ENCODE measurements around the gene COMMD1. TPM values are rescaled to one million over a fixed set of nuclear protein-coding genes. Genes with fewer than 3 reads are reported as not detected.
"Not testable (repeated sequence)": the region's sequence is repeated elsewhere in the genome, so short reads cannot be mapped to it uniquely, and the experiment has no call there.

The COMMD1 gene
- total RNA-seq, 1 experiment from 2014 or later = 75.8 TPM

DNA sequence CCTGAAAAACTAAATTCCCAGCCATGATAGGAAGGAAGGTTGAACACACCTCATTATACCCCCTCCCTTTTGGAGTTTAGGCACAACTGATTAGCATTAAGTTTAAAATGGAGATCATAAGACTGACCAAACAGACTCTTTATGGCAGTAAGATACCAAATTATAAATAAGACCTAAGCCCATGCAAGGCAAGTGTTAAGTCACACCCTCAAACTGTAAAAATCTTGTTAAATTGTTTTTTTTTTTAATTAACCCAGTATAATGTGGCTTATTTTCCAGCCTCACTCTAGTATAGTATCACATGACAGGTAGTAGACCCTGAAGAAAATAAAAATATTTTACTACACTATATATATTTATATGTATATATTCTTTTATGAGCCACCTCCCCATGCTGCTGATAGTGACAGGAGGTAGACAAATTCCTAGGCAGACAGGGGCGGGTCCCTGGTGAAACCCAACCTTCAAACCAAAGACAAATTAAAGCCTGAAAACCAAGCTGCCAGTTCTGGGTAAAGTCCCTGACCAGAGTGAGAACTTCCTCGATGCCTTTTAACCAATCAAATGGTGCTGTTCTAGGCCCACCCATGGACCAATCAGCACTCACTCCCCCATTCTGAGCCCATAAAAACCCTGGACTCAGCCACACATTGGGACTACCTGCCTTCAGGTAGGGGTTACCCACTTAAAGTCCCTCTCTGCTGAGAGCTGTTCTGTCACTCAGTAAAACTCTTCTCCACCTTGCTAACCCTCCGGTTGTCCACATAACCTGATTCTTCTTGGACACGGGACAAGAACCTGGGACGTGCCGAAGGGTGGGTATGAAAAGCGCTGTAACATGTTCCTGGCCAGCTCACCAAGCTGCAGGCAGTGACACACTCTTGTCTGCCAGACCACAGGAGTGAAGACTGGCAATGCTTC, 166.5 kb downstream of the COMMD1 start:
- DNase-seq (ENCODE audit: low read depth) = no peak

- DNase-seq (ENCODE audit: low read depth) = no peak
These were observed 168.8 kb downstream of the COMMD1 start for GRCh38 chr2:62074233-62074632.

GRCh38 chr2:62076980-62077638, 171.6 kb downstream of the COMMD1 start:
- DNase-seq (ENCODE audit: low read depth) = no peak

DNA sequence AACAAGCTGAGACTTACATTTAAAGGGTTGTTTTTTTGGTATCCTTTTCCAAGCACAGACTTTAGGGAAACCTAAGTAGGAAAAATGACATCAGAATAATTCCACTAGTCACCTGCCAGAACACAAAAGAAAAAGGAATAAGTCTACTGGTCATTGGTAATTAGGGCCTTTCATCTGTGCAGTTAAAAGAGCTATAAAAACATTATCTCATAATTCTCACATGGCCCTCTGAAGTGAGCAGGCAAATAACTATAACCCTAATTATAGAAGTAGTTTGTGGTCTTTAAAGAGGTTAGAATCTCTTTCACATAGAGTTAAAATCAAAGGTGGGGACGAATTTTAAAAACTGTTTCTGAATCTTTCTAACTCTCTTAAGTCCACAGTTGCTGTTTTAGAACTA, 179.3 kb downstream of the COMMD1 start:
- no peak for DNase-seq (ENCODE audit: low read depth)

DNA sequence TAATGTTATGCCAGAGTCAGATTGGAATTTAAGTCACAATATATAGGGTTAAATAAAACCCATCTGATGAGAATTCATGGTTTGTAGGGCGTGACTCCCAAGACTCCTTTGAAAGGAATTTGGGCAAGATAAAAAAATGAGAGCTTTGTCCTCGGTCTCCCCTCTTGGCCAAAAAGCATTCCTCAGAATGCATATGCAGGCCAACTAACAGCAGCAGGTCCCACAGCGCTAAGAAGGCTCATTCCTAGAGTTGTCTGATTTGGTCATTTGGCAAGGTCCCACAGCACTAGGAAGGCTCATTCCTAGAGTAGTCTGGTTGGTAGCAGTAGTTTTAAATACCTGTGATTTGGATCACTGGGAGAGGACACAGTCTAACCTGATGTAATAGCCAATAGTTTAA, 184.2 kb downstream of the COMMD1 start:
- no peak for DNase-seq (ENCODE audit: low read depth)

DNA sequence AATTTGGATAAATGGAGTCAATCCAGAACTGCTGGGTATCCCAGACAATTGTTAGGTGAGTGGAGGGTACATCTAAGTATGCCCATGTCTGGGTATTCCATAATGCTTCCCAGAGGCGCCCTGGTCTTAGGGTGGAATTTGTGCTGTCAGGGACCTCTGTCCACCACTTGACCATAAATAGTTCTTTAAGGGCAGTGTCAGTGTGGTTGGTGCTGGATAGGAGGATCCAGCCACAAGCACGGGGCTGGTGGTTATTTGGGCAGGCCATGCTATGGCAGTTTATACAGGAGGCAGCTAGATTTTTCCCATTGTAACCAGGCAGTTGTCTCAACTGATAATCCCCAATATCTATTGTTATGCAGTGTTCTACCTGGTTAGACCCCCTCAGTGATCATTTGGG, 186.0 kb downstream of the COMMD1 start:
- DNase-seq (ENCODE audit: low read depth) = no peak

GRCh38 chr2:62099050-62099449, 193.6 kb downstream of the COMMD1 start:
- no peak for DNase-seq (ENCODE audit: low read depth)

DNA sequence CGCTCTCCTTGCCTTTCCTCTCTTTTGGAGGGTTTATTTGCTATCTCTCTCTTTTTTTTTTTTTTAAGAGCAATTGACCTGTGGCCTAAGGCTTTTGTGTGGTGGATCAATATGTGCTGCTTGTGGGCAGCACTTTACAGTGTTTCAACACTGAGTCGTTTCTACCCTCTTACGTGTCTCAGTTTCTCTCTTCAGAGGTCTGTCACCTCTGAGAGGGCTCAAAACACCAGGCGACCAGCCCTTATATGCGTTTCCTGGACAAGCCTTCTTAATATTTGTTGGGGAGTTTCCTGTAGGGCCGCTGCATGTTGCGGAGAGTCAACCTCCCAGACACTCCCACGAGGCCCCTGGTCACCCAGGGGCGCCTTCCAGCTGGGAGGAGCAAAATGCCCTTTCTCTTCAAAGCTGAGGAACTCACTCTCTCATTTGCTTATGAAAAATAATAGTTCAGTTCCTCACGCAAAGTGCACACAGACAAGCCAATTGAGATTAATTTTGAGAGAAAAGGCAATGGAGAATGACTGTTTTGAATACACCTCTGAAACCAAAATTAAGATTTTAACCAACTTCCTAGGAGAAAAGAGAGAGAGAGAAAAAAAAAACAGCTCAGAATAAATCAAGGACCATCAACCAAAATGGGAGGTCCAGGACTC, 194.2 kb downstream of the COMMD1 start:
- no peak for DNase-seq (ENCODE audit: low read depth)

DNA sequence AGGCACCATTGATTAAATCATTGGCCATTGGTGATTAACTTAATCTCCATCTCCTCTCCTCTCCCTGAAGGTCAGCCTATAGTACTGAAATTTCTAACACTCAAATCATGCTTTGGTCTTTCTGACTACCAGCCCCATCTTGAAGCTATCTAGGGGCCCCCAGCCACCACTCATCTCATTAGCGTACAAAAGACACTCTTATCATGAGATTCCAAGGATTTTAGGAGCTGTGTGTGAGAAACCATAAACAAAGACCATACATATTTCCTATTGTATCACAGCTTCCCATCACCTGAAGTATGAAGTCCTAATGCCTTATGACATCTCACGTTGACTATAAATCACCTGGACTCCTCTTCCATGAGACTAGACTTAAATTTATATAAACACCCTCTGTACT, 196.4 kb downstream of the COMMD1 start:
- no peak for DNase-seq (ENCODE audit: low read depth)

- no peak for DNase-seq (ENCODE audit: low read depth)
These were observed 197.0 kb downstream of the COMMD1 start for GRCh38 chr2:62102402-62102920.

- DNase-seq (ENCODE audit: low read depth) = no peak
These were observed 204.1 kb downstream of the COMMD1 start for GRCh38 chr2:62109554-62109953.

DNA sequence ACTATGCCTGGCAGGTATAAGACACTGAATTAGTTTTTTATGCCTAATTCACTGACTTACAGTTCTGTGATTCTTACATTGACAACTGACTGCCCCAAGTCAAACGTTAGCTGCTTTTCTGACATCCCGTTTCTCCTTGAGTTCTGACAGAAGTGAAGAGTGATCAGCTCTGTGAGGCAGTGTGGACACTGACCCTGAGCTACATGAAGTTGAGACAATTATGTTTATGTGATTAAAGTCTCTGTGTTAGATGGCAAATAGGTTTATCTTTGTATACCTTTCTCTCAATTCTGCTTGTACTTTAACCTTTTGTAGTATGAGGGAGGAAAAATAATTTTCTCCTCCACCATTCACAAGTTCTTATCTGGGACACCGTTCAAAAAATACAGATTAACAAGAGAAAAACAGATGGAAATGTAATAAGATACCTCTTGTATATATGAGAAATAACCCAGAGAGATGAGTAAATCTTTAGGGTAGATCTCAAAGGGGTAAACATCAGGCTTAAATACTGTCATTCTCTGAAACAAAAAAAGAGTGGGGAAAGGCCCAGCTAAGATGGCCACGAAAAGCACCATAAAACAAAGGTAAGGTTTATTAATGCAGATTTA, 205.0 kb downstream of the COMMD1 start:
- DNase-seq (ENCODE audit: low read depth) = no peak

GRCh38 chr2:62112179-62112578, 206.7 kb downstream of the COMMD1 start:
- no peak for DNase-seq (ENCODE audit: low read depth)

- DNase-seq (ENCODE audit: low read depth) = peak; percentile 2
These were observed 209.1 kb downstream of the COMMD1 start for GRCh38 chr2:62114564-62114963.

GRCh38 chr2:62116983-62117382, 211.5 kb downstream of the COMMD1 start:
- DNase-seq (ENCODE audit: low read depth) = no peak

- DNase-seq (ENCODE audit: low read depth) = no peak
These were observed 212.7 kb downstream of the COMMD1 start for GRCh38 chr2:62118160-62118559.

DNA sequence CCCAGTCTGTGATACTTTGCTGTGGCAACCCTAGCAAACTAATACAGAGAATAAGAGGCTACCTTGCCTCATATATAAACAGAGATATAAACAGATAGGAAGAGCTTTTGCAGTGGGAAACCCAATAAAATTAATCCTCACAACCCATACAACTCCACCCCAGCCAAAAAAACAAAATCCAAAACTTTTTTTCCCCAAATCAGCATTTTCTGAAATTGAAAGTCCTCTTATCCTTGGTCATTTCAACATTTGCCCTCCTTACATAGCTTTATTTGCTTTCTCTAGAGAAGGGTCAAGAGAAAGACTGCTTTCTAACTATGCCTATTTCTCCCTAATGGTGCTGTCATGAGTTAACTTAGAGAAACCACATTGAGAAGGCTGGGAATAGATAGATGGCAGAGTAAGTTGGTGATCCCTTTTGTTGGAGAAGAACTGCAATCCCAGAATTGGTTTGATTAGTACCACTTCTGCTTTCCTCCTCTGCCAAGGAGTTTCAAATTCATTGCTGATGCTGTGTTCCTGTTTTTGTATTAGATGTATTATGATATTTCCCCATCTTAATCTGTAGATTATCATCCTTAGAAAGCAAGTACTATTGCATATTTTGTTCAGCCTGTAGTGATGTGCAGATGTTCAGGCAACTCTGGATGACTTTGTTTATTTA, 214.0 kb downstream of the COMMD1 start:
- DNase-seq (ENCODE audit: low read depth) = no peak

DNA sequence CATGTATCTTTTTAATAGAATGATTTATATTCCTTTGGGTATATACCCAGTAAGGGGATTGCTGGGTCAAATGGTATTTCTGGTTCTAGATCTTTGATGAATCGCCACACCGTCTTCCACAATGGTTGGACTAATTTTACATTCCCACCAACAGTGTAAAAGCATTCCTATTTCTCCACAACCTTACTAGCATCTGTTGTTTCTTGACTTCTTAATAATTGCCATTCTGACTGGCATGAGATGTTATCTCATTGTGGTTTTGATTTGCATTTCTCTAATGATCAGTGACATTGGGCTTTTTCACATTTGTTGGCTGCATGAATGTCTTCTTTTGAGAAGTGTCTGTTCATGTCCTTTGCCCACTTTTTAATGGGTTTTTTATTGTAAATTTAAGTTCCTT, 220.8 kb downstream of the COMMD1 start:
- DNase-seq (ENCODE audit: low read depth) = not testable (repeated sequence)

DNA sequence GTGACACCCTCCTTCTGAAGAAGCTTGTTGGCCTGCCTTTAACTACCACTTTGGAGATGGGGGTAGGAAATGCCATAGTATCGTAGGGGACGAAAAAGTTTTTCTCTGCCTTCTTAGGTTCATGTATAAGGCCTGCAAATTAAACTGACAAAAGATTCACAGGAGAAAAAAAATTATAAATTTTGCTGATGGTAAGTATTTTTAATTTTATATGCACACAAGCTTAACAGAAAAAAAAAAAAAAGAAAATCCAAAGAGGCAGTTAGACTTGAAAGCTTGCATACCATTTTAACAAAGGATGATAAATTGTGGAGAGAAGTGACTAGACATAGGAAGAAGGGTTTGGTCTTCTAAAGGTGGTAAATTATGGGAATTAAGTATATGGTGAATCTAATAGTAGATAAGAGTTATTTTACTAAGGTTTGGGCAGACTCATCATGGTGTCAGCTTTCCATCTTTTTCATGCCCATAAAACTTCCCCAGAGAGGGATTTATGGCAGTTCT, 227.9 kb downstream of the COMMD1 start:
- no peak for DNase-seq (ENCODE audit: low read depth)

DNA sequence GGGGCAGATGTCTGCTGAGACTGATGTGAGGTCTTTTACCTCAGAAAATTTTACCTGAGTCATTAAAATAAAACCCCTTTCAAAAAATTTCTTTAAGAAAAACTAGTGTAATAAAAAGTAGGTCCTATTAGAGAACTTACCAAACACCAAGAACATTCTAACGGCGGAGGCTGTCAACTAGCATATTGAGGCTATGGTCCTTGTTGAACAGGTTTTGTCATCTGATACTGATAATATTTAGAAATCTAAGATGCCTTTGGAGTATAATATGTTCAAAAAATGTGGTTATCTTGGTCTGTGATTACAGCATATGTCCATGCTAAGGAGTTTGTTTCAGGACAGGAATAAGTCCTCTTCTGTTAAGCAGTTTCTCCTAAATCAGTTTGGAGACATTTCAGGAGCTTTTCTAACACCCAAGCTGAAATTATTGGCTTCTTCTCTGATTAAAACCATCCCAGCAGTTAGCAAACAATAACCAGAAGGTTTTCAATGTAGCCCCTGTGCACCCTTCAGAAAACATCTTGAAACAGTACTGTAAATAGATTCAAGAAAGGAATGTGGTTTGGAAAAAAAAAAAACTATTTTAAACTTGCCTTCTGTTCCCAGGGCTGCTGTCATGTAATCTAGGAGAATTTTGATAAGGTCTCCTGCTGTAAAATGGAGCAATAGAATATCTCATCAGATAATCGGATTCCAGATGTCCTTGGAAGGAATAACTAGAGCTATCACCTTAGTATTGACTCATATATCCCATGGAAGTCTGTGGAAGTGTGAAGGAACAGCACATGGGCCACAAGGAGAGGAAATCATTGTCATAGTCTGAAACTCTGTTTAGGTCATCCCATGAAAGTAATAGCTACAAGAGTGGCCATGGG, 231.7 kb downstream of the COMMD1 start:
- DNase-seq (ENCODE audit: low read depth) = no peak
